Neural progenitor cell (in vitro differentiated cells): Measurements from ENCODE around the gene C6orf89.

Experiments used
- CTCF ChIP-seq: fragments of 200-600 bp; sonication (generic); IDR thresholded peaks from 2 replicates; pipeline ENCODE4 v1.5.1; 2017; ENCODE audit warnings: antibody characterized with exemption, mild to moderate bottlenecking
- EZH2 ChIP-seq: fragments of 200-600 bp; sonication (generic); IDR thresholded peaks from 2 replicates; pipeline ENCODE4 v1.6.1; 2017; ENCODE audit warnings: antibody characterized with exemption, mild to moderate bottlenecking, moderate library complexity
- EZH2phosphoT487 ChIP-seq: fragments of 200-600 bp; sonication (generic); IDR thresholded peaks from 2 replicates; pipeline ENCODE4 v1.6.1; 2017; ENCODE audit warnings: antibody characterized with exemption

- TF ChIP-seq CTCF = no peak
- no peak for TF ChIP-seq EZH2
- no peak for TF ChIP-seq EZH2phosphoT487
These were observed 79.2 kb downstream of the C6orf89 start for GRCh38 chr6:36964908-36965307.
